ENCODE data around the gene HELZ2. TPM values are rescaled to one million over a fixed set of nuclear protein-coding genes. Genes with fewer than 3 reads are reported as not detected.
"Not testable (repeated sequence)": the region's sequence is repeated elsewhere in the genome, so short reads cannot be mapped to it uniquely, and the experiment has no call there.

HELZ2 gene
- total RNA-seq, 2 donors from 2014 or later, result 8.8 to 31.2 TPM

DNA sequence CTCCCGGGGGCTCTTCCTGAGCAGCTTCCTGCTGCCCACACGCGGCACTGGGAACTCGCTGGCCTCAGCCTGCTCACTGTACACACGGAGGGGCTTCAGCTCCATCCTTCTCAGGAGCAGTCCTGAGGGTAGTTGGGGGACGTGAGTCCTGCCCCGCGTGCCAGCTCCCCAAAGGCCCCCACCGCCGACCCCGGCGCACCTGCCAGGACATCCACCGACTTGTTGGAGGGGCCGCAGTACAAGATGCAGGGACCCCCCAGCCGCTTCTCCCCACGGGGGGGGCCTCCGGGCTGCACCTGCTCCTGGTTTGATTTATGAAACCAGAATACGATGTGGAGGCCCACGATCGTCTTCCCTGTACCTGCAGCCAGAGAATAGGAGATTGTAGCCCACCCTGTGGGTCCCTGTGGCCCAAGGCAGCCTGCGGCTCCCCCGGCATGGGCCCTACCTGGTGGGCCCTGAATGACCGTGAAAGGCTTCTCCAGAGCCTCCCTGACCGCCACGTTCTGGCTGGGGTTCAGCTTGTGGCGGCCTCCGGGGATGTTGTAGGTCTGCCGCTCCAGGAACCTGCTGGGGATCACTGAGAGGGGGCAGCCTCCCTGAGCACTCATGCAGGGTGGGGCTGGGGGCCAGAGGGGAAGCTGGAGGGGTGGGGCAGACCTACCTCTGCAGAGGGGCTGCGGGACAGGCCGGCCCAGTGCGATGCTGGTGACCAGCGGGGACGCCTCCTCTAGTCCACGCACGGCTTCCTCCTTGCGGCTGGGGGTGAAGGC is 12.2 kb downstream of the HELZ2 start:
- no peak overlapping the region for H3K27ac Mint-ChIP-seq
- no peak for ATAC-seq (replicated peaks in 1 of 2)

GRCh38 chr20:63560856-63561609 is 13.0 kb downstream of the HELZ2 start:
- no peaks in the 10 kb centered on the region for H3K36me3 Mint-ChIP-seq (ENCODE audit: insufficient read depth in 2 of 2)
- H3K9me3 Mint-ChIP-seq, result no peaks in the 10 kb centered on the region
- H3K27ac Mint-ChIP-seq, result no peak overlapping the region

More for the DNA sequence above, 12.2 kb downstream of the HELZ2 start:
- Mint-ChIP-seq H3K36me3 (ENCODE audit: insufficient read depth in 2 of 2) (no peaks in the 10 kb centered on the region), H3K27me3 (ENCODE audit: low read depth) (no peaks in the 10 kb centered on the region), H3K4me1 (ENCODE audit: low read depth) (no peaks in the 10 kb centered on the region), H3K9me3 (no peaks in the 10 kb centered on the region), H3K4me3 (no peak overlapping the region)
- no peak for DNase-seq

DNA sequence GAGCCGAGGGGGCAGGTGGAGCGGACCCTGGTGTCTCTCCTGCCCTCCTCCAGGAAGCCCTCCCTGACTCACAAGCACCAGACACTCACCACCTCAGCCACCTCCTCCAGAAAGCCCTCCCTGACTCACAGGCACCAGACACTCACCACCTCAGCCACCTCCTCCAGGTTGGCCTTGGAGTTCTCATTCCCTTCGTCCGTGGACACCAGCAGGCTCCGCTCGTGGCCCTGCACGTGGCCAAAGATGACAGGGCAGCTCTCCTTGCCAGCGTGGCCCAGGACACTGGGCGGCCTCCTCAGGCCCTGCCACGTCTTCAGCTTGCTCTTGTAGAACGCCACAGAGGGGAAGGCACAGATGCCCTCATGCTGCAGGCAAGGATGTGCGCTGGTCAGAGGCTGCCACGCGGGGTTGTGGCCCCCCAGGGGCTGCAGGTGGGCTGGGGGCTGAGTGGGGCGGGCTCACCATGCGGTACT is 13.7 kb downstream of the HELZ2 start:
- no peak overlapping the region for H3K27ac Mint-ChIP-seq
- H3K9me3 Mint-ChIP-seq, result no peaks in the 10 kb centered on the region
- DNase-seq, result no peak
- no peaks in the 10 kb centered on the region for H3K36me3 Mint-ChIP-seq (ENCODE audit: insufficient read depth in 2 of 2)
- ATAC-seq (replicated peaks in 1 of 2), result peak in 1 of 2 donors; percentile 28
- H3K4me3 Mint-ChIP-seq, result no peak overlapping the region
- no peaks in the 10 kb centered on the region for H3K4me1 Mint-ChIP-seq (ENCODE audit: low read depth)
- no peaks in the 10 kb centered on the region for H3K27me3 Mint-ChIP-seq (ENCODE audit: low read depth)

More at GRCh38 chr20:63560856-63561609, 13.0 kb downstream of the HELZ2 start:
- Mint-ChIP-seq H3K4me1 (ENCODE audit: low read depth) (no peaks in the 10 kb centered on the region), H3K4me3 (no peak overlapping the region), H3K27me3 (ENCODE audit: low read depth) (no peaks in the 10 kb centered on the region)
- DNase-seq (no peak), ATAC-seq (replicated peaks in 1 of 2) (no peak)

- not testable (repeated sequence) for H3K36me3 Mint-ChIP-seq (ENCODE audit: insufficient read depth in 2 of 2); H3K9me3 Mint-ChIP-seq; H3K4me1 Mint-ChIP-seq (ENCODE audit: low read depth); H3K4me3 Mint-ChIP-seq; H3K27ac Mint-ChIP-seq; DNase-seq; H3K27me3 Mint-ChIP-seq (ENCODE audit: low read depth)
- peak; percentile 11 to 32 for ATAC-seq (replicated peaks in 1 of 2)
These were observed 14.3 kb downstream of the HELZ2 start for GRCh38 chr20:63559485-63560332.

- H3K9me3 Mint-ChIP-seq, result no peaks in the 10 kb centered on the region
- ATAC-seq (replicated peaks in 1 of 2) (peak in 1 of 2 donors; percentile 16), DNase-seq (no peak)
- no peak overlapping the region for H3K4me3 Mint-ChIP-seq
- no peaks in the 10 kb centered on the region for H3K4me1 Mint-ChIP-seq (ENCODE audit: low read depth)
- H3K27me3 Mint-ChIP-seq (ENCODE audit: low read depth), result no peaks in the 10 kb centered on the region
- no peaks in the 10 kb centered on the region for H3K36me3 Mint-ChIP-seq (ENCODE audit: insufficient read depth in 2 of 2)
- H3K27ac Mint-ChIP-seq, result no peak overlapping the region
These were observed 15.1 kb downstream of the HELZ2 start for GRCh38 chr20:63558804-63559484.

DNA sequence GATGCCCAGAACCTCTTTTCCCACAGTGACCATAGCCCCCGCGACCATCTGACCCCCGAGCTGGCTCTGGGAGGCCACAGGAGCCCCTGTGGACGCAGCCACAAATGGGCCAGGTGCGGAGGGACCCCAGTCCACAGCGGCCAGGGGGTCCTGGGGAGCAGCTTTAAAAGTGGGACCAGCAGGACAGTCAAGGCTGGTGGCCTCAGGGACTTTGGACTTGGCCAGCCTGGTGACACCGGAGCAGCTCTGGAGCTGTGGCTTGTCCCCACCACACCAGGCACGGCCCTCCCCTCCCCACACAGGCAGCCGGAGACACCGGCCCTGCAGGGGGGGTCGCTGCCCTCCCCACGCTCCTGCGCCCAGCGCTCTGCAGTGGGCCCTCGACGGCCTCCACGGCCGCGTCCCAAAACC is 16.6 kb downstream of the HELZ2 start:
- ATAC-seq (replicated peaks in 1 of 2), result no peak
- H3K4me3 Mint-ChIP-seq, result no peak overlapping the region
- peaks cover 7% of the 10 kb centered on the region for H3K4me1 Mint-ChIP-seq (ENCODE audit: low read depth)

DNA sequence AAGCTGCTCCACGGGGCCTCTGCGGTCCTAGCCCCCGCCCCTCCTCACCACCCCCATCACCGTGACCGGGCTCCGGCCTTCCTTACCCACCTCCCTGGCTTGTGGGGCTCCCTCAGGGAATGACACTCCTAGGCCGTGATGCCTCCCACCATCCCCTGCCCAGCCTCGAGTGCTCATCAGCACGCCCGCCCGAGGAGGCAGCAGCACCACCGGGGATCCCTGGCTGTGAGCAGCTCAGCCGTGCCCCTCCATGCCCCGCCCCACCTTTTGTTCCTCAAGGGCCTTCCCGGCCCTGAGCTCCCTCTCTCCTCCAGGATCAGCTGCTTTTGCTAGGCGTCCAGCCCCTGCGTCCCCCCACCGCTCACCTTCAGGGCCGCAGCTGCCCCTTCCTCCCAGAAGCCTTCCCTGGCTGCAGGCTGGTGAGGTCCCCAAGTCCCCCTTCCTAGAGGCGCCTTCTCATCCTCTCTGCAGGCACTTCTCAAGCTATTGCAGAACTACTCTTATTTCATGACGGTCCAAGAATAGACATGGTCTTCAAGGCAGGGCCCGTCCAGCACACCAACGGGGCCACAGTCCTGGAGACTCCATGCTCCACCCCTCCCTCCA is 17.1 kb downstream of the HELZ2 start:
- H3K4me1 Mint-ChIP-seq (ENCODE audit: low read depth), result peaks cover 12% of the 10 kb centered on the region
- H3K27ac Mint-ChIP-seq, result no peak overlapping the region
- H3K4me3 Mint-ChIP-seq, result no peak overlapping the region
- no peak for ATAC-seq (replicated peaks in 1 of 2)
- no peaks in the 10 kb centered on the region for H3K27me3 Mint-ChIP-seq (ENCODE audit: low read depth)
- no peaks in the 10 kb centered on the region for H3K9me3 Mint-ChIP-seq
- DNase-seq, result no peak
- H3K36me3 Mint-ChIP-seq (ENCODE audit: insufficient read depth in 2 of 2), result no peaks in the 10 kb centered on the region

More for the DNA sequence above, 16.6 kb downstream of the HELZ2 start:
- no peaks in the 10 kb centered on the region for H3K27me3 Mint-ChIP-seq (ENCODE audit: low read depth)
- H3K9me3 Mint-ChIP-seq, result no peaks in the 10 kb centered on the region
- H3K36me3 Mint-ChIP-seq (ENCODE audit: insufficient read depth in 2 of 2), result no peaks in the 10 kb centered on the region
- no peak overlapping the region for H3K27ac Mint-ChIP-seq
- no peak for DNase-seq

DNA sequence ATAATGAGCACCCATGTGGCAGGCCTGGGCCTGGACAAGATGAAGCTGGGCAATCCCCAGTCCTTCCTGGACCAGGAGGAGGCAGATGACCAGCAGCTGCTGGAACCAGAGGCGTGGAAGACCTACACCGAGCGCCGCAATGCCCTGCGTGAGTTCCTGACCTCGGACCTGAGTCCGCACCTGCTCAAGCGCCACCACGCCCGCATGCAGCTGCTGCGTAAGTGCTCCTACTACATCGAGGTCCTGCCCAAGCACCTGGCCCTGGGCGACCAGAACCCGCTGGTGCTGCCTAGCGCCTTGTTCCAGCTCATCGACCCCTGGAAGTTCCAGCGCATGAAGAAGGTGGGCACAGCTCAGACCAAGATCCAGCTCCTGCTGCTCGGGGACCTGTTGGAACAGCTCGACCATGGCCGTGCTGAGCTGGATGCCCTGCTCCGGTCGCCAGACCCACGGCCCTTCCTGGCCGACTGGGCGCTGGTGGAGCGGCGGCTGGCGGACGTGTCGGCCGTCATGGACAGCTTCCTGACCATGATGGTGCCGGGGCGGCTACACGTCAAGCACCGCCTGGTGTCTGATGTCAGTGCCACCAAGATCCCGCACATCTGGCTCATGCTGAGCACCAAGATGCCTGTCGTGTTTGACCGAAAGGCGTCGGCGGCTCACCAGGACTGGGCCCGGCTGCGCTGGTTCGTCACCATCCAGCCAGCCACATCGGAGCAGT is 18.2 kb downstream of the HELZ2 start:
- DNase-seq (no peak), ATAC-seq (replicated peaks in 1 of 2) (no peak)
- Mint-ChIP-seq H3K27me3 (ENCODE audit: low read depth) (peaks cover 4% of the 10 kb centered on the region), H3K4me3 (no peak overlapping the region), H3K4me1 (ENCODE audit: low read depth) (peaks cover 12% of the 10 kb centered on the region), H3K27ac (no peak overlapping the region), H3K9me3 (no peaks in the 10 kb centered on the region), H3K36me3 (ENCODE audit: insufficient read depth in 2 of 2) (no peaks in the 10 kb centered on the region)

- Mint-ChIP-seq H3K36me3 (ENCODE audit: insufficient read depth in 2 of 2) (no peaks in the 10 kb centered on the region), H3K9me3 (no peaks in the 10 kb centered on the region), H3K4me1 (ENCODE audit: low read depth) (peaks cover 13% of the 10 kb centered on the region), H3K27me3 (ENCODE audit: low read depth) (peaks cover 6% of the 10 kb centered on the region), H3K4me3 (peak overlapping the region; percentile 56 to 73), H3K27ac (no peak overlapping the region)
- ATAC-seq (replicated peaks in 1 of 2), result no peak
- DNase-seq, result no peak
These were observed 19.4 kb downstream of the HELZ2 start for GRCh38 chr20:63554361-63555278.

GRCh38 chr20:63553933-63554290 is 20.1 kb downstream of the HELZ2 start, which contains the start of gene FNDC11:
TSS of gene FNDC11 (plus strand) at chr20:63554159. CDS start at chr20:63555664, 1,505 bp downstream.
- Mint-ChIP-seq H3K4me1 (ENCODE audit: low read depth) (peaks cover 18% of the 10 kb centered on the region), H3K9me3 (no peaks in the 10 kb centered on the region), H3K27ac (no peak within 1 kb of the TSS), H3K4me3 (peak within 1 kb of the TSS; percentile 73 to 77), H3K27me3 (ENCODE audit: low read depth) (peaks cover 10% of the 10 kb centered on the region), H3K36me3 (ENCODE audit: insufficient read depth in 2 of 2) (no peaks in the 10 kb centered on the region)
- ATAC-seq (replicated peaks in 1 of 2) (peak; percentile 36 to 38), DNase-seq (peak; percentile 57 to 60)
